Hematopoietic multipotent progenitor cell treated with erythropoietin and hydrocortisone succinate and interleukin-3 and kit ligand, for 17 days (in vitro differentiated cells): ENCODE results near the gene NEK6.

ENCODE experiments used
- DNase-seq: peaks from one replicate; pipeline ENCODE4 v3.0.0-alpha.2; 2015; ENCODE audit warnings: low spot score

NEK6 gene

DNA sequence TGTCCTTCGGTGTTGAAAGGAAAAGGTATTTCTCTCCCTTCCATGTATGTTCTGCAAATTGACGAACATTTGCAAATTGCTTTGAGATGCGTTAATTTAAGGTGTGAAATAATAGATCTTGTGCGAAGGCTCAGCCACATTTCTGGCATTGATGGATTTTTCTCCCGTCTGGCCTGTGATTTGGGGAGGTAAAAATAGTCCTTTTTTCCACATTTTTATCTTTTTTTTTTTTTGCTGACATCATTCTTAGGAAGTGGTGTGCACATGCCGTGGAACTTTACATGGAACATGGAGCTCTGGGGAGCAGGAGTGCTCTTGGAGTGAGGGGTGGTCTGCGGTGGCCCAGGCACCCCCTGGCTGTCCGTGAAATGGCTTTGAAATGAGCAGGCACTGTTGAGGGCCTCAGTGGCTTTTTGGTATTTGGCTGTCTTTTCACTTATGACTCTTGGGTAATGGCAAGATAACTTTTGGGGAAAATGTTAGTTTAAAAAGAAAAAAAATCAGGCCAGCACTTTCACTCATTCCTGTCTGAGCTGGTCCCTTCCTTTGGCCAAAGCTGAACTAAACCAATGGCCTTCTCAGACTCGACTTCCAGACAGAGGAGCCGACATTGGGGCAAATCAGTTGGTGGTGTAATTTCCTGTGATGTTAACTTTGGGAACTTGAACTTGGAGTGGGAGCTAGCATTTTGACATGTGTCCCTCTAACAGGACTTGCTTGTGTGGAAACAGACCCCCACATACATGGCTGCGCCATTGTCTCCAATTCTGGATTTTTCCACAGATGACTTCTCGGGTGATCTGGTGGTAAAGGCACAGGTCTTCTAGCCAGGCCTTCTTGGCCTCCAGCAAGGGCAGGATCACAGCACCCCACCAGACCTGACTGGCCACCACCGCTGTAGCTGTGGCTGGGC lies 4.2 kb downstream of the NEK6 start:
- no peak for DNase-seq

DNA sequence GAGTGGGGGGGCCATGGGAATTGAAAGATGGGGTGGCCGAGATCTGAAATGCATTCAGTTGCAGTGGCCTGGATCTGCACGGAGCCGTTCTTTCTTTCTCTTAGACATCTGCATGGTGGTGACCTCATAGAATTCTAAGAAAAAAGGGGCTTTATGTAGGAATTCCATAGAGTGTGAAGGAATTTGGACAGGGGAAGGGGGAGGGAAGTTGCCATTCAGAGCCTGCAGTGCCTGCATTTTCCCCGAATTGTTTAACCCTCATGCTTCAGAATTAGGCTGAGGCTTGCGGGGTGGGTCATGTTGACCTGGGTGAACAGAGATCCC lies 4.9 kb downstream of the NEK6 start:
- DNase-seq: no peak

DNA sequence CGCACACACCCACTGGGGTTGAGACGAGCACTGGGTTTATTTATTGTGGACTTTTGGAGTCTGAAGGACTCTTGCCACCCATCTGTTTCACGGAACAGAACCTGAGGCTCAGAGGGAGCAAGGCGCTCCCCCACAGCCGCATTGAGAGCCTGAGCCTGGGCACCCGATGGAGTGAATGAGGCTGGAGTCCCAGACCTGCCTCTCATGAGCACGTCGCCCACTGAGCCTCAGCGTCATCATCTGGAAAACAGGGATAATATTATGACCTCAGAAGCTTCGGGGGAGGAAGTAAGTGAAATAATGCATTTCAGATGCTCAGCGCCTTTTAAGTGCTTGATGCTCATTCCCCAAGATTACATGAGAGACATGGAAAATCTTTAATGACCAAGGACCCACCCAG lies 5.5 kb downstream of the NEK6 start:
- no peak for DNase-seq

- DNase-seq: no peak
Measured at GRCh38 chr9:124263800-124264426, 6.2 kb downstream of the NEK6 start.

GRCh38 chr9:124264823-124265233 lies 7.1 kb downstream of the NEK6 start:
- DNase-seq: no peak

- DNase-seq: no peak
Measured at GRCh38 chr9:124265551-124265950, 7.8 kb downstream of the NEK6 start.

GRCh38 chr9:124266139-124266825 lies 8.5 kb downstream of the NEK6 start:
- DNase-seq: no peak

DNA sequence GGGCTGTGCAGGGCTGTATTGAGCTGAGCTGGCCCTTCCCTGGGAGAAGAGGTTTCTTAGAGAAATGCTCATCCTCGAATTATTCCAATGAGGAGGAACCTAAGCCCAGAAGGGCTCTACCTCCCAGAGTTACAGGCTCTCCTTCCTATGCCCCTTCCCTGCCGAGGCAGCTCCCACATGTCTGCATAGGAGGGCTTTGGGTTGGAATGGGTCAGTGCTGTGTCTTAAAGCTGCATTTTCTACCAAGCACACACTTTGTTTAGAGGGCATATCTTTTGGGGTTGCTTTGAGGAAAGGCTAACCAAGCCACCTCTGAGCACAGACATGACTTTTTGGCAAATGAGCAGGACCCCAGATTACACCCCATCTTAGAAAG lies 9.1 kb downstream of the NEK6 start:
- no peak for DNase-seq

GRCh38 chr9:124267271-124267807 lies 9.6 kb downstream of the NEK6 start:
- DNase-seq: no peak

DNA sequence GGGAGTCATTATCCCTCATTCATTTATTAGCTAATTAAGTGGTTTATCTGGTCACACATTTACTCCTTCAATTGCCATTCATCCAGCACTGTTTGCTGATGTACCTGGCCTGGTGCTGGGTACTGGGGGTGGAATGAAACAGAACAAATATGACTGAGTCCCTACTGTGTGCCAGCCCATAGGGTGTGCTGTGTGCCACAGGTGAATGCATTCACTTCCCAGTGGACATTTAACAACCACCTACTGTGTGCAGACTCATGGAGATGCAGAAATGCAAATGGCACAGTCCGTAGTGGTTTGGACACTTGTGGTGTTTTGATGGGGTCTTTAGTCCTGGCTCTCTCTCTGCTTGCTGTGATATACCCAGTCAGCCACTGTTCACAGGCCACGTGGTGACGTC lies 10.5 kb downstream of the NEK6 start:
- no peak for DNase-seq

GRCh38 chr9:124268661-124269060 lies 10.9 kb downstream of the NEK6 start:
- no peak for DNase-seq

DNA sequence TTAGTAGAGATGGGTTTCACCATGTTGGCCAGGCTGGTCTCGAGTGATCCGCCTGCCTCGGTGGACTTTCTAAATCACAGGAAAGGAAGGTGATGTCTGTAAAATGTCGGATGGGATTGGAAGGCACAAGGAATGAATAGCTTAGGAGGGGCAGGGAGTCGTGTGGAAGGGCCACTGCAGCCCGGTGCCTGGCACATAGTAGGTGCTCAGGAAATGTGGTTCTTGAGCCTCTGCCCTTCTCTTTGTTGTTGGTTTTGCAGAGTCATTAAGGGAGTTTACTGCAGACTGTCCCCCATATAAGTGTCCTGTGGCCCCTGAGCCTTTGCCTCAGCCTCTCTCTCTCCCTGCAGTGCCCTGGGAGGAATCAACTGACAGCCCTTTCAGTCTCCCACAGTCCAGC lies 11.8 kb downstream of the NEK6 start:
- DNase-seq: no peak

GRCh38 chr9:124270504-124271335 lies 13.0 kb downstream of the NEK6 start:
- no peak for DNase-seq

DNA sequence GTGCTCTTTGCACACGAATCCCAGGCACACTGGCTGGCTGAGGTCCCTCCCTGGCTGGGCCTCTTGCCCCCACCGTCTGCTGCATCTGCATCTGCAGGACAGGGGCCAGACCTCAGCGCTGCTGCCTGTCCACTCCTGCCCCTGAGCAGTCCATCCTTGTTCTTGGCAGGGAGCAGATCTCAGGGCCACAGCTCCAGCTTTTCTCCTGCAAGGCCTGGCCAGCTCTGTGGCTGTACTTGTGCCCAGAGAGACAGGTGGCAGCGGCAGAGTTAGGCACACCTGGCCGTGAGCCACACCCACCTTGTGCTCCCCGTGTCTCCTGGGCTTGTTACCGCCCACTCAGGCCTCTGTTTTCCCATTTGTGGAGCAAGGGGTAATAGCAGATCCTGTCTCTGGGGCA lies 13.9 kb downstream of the NEK6 start:
- no peak for DNase-seq

DNA sequence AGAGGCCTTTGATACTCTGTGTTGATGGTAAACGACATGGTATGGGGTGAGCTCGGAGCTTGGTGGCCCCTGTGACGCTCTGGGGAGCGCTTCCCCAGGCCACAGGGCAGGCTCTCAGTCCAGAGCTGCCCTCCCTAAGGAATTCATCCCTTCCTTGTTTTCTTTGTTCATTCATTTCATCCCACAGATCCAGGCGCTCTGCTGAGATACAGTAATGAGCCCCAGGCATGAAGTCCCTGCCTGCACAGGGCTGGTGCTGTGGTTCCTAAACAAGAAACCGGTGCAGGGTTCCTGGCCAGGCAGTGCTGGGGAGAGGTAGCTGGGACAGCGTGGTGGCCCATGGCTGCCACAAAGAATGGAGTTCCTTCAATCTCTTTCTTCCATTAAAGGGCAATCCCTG lies 14.4 kb downstream of the NEK6 start:
- no peak for DNase-seq

DNA sequence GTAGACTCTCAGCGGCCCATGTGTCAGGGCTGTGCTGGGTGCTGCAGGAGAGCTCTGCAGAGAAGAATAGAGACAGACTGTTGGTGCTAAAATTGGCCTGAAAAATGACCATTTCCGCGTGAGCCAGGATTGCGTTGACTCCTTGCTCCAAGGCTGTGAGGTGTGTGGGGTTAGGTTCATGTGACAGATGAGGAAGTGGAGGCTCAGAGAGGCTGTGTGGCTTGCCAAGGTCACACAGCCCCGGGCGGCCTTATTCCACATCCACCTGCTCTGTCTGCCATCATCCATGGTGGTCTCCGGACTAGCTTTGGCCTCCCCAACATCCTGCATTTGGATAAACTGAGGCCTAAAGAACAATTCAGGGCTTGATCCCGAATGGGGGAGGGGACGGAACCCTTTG lies 15.2 kb downstream of the NEK6 start:
- DNase-seq: no peak

- DNase-seq: no peak
Measured at GRCh38 chr9:124273427-124274160, 15.8 kb downstream of the NEK6 start.

DNA sequence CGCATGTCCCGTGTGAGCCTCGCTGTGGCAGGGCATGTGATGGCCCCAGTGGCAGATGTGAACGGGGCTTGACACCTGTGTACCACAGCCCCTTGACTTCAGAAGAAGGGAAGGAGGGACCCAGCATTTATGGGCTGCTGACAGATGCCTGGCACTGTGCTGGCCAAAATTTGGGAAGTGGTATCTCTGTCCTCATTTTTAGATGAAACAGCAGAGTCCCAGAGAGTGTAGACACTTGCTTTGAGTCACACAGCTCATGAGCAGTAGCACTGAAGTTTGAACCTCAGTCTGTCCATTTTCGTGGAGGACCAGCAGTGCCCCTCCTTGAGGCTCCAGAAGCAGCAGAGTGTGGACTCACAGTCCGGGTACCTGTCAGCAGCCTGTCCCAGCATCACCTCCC lies 16.5 kb downstream of the NEK6 start:
- no peak for DNase-seq

- DNase-seq: no peak
Measured at GRCh38 chr9:124274738-124275137, 17.0 kb downstream of the NEK6 start.

GRCh38 chr9:124277420-124277819 lies 19.7 kb downstream of the NEK6 start:
- no peak for DNase-seq

- DNase-seq: no peak
Measured at GRCh38 chr9:124278054-124278540, 20.3 kb downstream of the NEK6 start.
